ENCODE results near the gene PRR29.

GRCh38 chr17:63999680-64000531, 1.8 kb downstream of the PRR29 start:
- TF ChIP-seq, protein P1, sequence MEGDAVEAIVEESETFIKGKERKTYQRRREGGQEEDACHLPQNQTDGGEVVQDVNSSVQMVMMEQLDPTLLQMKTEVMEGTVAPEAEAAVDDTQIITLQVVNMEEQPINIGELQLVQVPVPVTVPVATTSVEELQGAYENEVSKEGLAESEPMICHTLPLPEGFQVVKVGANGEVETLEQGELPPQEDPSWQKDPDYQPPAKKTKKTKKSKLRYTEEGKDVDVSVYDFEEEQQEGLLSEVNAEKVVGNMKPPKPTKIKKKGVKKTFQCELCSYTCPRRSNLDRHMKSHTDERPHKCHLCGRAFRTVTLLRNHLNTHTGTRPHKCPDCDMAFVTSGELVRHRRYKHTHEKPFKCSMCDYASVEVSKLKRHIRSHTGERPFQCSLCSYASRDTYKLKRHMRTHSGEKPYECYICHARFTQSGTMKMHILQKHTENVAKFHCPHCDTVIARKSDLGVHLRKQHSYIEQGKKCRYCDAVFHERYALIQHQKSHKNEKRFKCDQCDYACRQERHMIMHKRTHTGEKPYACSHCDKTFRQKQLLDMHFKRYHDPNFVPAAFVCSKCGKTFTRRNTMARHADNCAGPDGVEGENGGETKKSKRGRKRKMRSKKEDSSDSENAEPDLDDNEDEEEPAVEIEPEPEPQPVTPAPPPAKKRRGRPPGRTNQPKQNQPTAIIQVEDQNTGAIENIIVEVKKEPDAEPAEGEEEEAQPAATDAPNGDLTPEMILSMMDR (IDR thresholded peaks at IDR 0.05), result no peak
- TF ChIP-seq POLR2A (IDR thresholded peaks at IDR 0.05), result no peak

Data from sigmoid colon (tissue), 3 donors.